IMR-90 (cell line): ENCODE results near the gene AKT1S1. TPM values are rescaled to one million over a fixed set of nuclear protein-coding genes. Genes with fewer than 3 reads are reported as not detected.

ENCODE experiments used
- ATAC-seq: fragments of 200-7000 bp; cut with Tn5 transposase; 2 replicates; pipeline ENCODE4 v1.9.1; 2020; ENCODE audit warnings: low read depth, mild to moderate bottlenecking, moderate library complexity
- BruUV-seq: library from RNA; stranded (reverse); fragments of 400-500 nt; replicated peaks from 2 replicates; lab custom pipeline; 2021; lab: Mats Ljungman, UMichigan
- CTCF ChIA-PET: fragments of 300-600 bp; formaldehyde crosslinking; extraction: SDS; loops from one replicate; lab custom pipeline; 2021; ENCODE audit warnings: antibody characterized with exemption; lab: Yijun Ruan, JAX
- POLR2A ChIA-PET: fragments of 300-600 bp; sonication (Branson Sonifier 250); formaldehyde crosslinking; loops from one replicate; lab custom pipeline; 2022; ENCODE audit warnings: antibody characterized with exemption; ENCODE audit not compliant: unreplicated experiment; lab: Charles Lee
- DNase-seq: peaks from one replicate; pipeline ENCODE4 v3.0.0; 2013
- H2AFZ ChIP-seq: replicated peaks from 2 replicates; pipeline ENCODE3; 2013; ENCODE audit warnings: low read length, mild to moderate bottlenecking; ENCODE audit not compliant: poor library complexity
- H2AK5ac ChIP-seq: 2 replicates; pipeline ENCODE4 v1.6.1; 2013; ENCODE audit warnings: low read depth, low read length, inconsistent platforms
- H2AK9ac ChIP-seq: replicated peaks from 2 replicates; pipeline ENCODE3; 2013; ENCODE audit warnings: mild to moderate bottlenecking, low read depth, low read length, moderate library complexity; ENCODE audit not compliant: poor library complexity
- H2BK120ac ChIP-seq: 2 replicates; pipeline ENCODE4 v1.6.1; 2013; ENCODE audit warnings: low read depth, low read length, inconsistent platforms
- H2BK15ac ChIP-seq: 3 replicates; pipeline ENCODE4 v1.6.1; 2013; ENCODE audit warnings: low read depth, low read length, inconsistent platforms
- H2BK20ac ChIP-seq: 2 replicates; pipeline ENCODE4 v1.6.1; 2013; ENCODE audit warnings: low read depth, mild to moderate bottlenecking, inconsistent platforms, low read length, moderate library complexity
- H2BK5ac ChIP-seq: 2 replicates; pipeline ENCODE4 v1.6.1; 2013; ENCODE audit warnings: mild to moderate bottlenecking, low read depth, low read length, inconsistent platforms; ENCODE audit not compliant: poor library complexity, severe bottlenecking
- H3K14ac ChIP-seq: replicated peaks from 2 replicates; pipeline ENCODE4 v1.6.1; 2013; ENCODE audit warnings: low read depth, low read length, inconsistent platforms
- H3K18ac ChIP-seq: 2 replicates; pipeline ENCODE4 v1.6.1; 2013; ENCODE audit warnings: low read depth, low read length, control low read depth
- H3K23ac ChIP-seq: 2 replicates; pipeline ENCODE4 v1.6.1; 2013; ENCODE audit warnings: low read depth, low read length, inconsistent platforms
- H3K27ac ChIP-seq: 2 replicates; pipeline ENCODE4 v1.5.1; 2013; ENCODE audit warnings: mild to moderate bottlenecking, control low read depth, low read length; ENCODE audit not compliant: insufficient read depth
- H3K27me3 ChIP-seq: 2 replicates; pipeline ENCODE4 v1.6.1; 2013; ENCODE audit warnings: low read length; ENCODE audit not compliant: control insufficient read depth, insufficient read depth
- H3K36me3 ChIP-seq: 2 replicates; pipeline ENCODE4 v1.6.1; 2013; ENCODE audit warnings: low read length, mixed read lengths; ENCODE audit not compliant: control insufficient read depth, insufficient read depth
- H3K4ac ChIP-seq: 2 replicates; pipeline ENCODE4 v1.6.1; 2013; ENCODE audit warnings: low read depth, low read length, inconsistent platforms
- H3K4me1 ChIP-seq: 2 replicates; pipeline ENCODE4 v1.6.1; 2013; ENCODE audit warnings: low read length, mixed read lengths; ENCODE audit not compliant: control insufficient read depth, insufficient read depth
- H3K4me2 ChIP-seq: 2 replicates; pipeline ENCODE4 v1.6.1; 2013; ENCODE audit warnings: low read depth, mild to moderate bottlenecking, control low read depth, low read length, moderate library complexity
- H3K4me3 ChIP-seq: 2 replicates; pipeline ENCODE4 v1.5.1; 2013; ENCODE audit warnings: low read depth, mild to moderate bottlenecking, control low read depth, low read length, moderate library complexity; ENCODE audit not compliant: insufficient read depth
- H3K56ac ChIP-seq: 2 replicates; pipeline ENCODE4 v1.6.1; 2013; ENCODE audit warnings: low read length, inconsistent platforms; ENCODE audit not compliant: insufficient read depth; ENCODE audit errors: extremely low read depth
- H3K79me1 ChIP-seq, 2 experiments: 2 replicates each; pipeline ENCODE4 v1.6.1; 2013; ENCODE audit warnings: low read length in 2 of 2, inconsistent platforms in 1 of 2, low read depth in 1 of 2
- H3K9ac ChIP-seq: 2 replicates; pipeline ENCODE4 v1.6.1; 2013; ENCODE audit warnings: low read depth, low read length, control low read depth
- H3K9me1 ChIP-seq: 2 replicates; pipeline ENCODE4 v1.6.1; 2013; ENCODE audit warnings: low read length, inconsistent platforms; ENCODE audit not compliant: insufficient read depth
- H3K9me3 ChIP-seq: 2 replicates; pipeline ENCODE4 v1.6.1; 2013; ENCODE audit warnings: low read length; ENCODE audit not compliant: control insufficient read depth, insufficient read depth
- H4K20me1 ChIP-seq: 2 replicates; pipeline ENCODE4 v1.6.1; 2013; ENCODE audit warnings: low read length, inconsistent platforms; ENCODE audit not compliant: insufficient read depth
- H4K5ac ChIP-seq: 2 replicates; pipeline ENCODE4 v1.6.1; 2013; ENCODE audit warnings: mild to moderate bottlenecking, low read depth, low read length, control low read depth
- H4K8ac ChIP-seq, 2 experiments: 2 replicates each; pipeline ENCODE4 v1.6.1; 2013; ENCODE audit warnings: low read depth in 2 of 2, low read length in 2 of 2, control low read depth in 1 of 2, inconsistent platforms in 1 of 2
- H4K91ac ChIP-seq: 2 replicates; pipeline ENCODE4 v1.6.1; 2013; ENCODE audit warnings: low read depth, low read length, inconsistent platforms; ENCODE audit not compliant: insufficient read depth
- CHD1 ChIP-seq: IDR thresholded peaks from 2 replicates; pipeline ENCODE4 v1.6.1; 2012; ENCODE audit warnings: low read depth, low read length, improper control_type of control experiment
- MXI1 ChIP-seq: IDR thresholded peaks from 2 replicates; pipeline ENCODE4 v1.6.1; 2012; ENCODE audit warnings: low read depth, mild to moderate bottlenecking, low read length, moderate library complexity, borderline replicate concordance
- NFE2L2 ChIP-seq: fragments of 150-350 bp; IDR thresholded peaks from 2 replicates; pipeline ENCODE4 v1.6.1; 2016; ENCODE audit warnings: low read depth, mild to moderate bottlenecking, low read length
- RAD21 ChIP-seq: IDR thresholded peaks from 2 replicates; pipeline ENCODE4 v1.6.1; 2012; ENCODE audit warnings: low read length, improper control_type of control experiment
- RCOR1 ChIP-seq: IDR thresholded peaks from 2 replicates; pipeline ENCODE4 v1.6.1; 2012; ENCODE audit warnings: mild to moderate bottlenecking, low read length, improper control_type of control experiment; ENCODE audit not compliant: insufficient replicate concordance
- RFX5 ChIP-seq: IDR thresholded peaks from 2 replicates; pipeline ENCODE4 v1.8.0; 2012; ENCODE audit warnings: low read depth, mild to moderate bottlenecking, low read length, moderate library complexity
- SMC3 ChIP-seq: fragments of 150-350 bp; IDR thresholded peaks from 2 replicates; pipeline ENCODE4 v1.6.1; 2016; ENCODE audit warnings: low read depth, mild to moderate bottlenecking, antibody characterized with exemption, low read length, moderate library complexity
- WGBS, 2 experiments: methylation state at CpG; one replicate each; pipeline versions ENCODE4 v1.1.5 to v1.1.7; 2013; ENCODE audit warnings: missing lambda C conversion rate in 2 of 2; ENCODE audit not compliant: insufficient read length in 1 of 2; ENCODE audit errors: extremely low coverage in 2 of 2; 5-methylcytosine and 5-hydroxymethylcytosine counted together
- dilution Hi-C: fragments of 300-500 bp; cut with HindIII; formaldehyde crosslinking; loops from one replicate; pipeline ENCODE4 v1.14.3; 2018; ENCODE audit warnings: low sequenced_read_pairs; ENCODE audit not compliant: unreplicated experiment
- in situ Hi-C: fragments of 300-500 bp; cut with MboI; formaldehyde crosslinking; loops from 3 replicates; pipeline ENCODE4 v1.14.3; 2019; ENCODE audit warnings: low sequenced_read_pairs, inconsistent platforms, mixed read lengths
- intact Hi-C: fragments of 100-400 bp; cut with micrococcal nuclease; formaldehyde crosslinking; loops from 2 replicates; pipeline ENCODE4 v1.10.0; 2022
- polyA plus RNA-seq, 3 experiments: library from polyadenylated mRNA; depleted of rRNA; stranded (reverse); fragments of >200 nt; gene quantifications; 2 replicates each; pipeline ENCODE4 v1.2.3, GENCODE V29; 2012; ENCODE audit warnings: low replicate concordance in 1 of 3
- total RNA-seq: library from RNA; depleted of rRNA; stranded (reverse); fragments of >200 nt; gene quantifications from 2 replicates; pipeline ENCODE4 v1.2.3, GENCODE V29; 2012
- TF ChIP-seq, protein P1 (sequence below): fragments of 150-350 bp; IDR thresholded peaks from 2 replicates; pipeline ENCODE4 v1.6.1; 2017; ENCODE audit warnings: mild to moderate bottlenecking, antibody characterized with exemption, low read length, low read depth

The AKT1S1 gene
- total and polyA plus RNA-seq, 2 of the 4 experiments (the other 2 are of a cell fraction): 3.6 to 54.4 TPM

DNA sequence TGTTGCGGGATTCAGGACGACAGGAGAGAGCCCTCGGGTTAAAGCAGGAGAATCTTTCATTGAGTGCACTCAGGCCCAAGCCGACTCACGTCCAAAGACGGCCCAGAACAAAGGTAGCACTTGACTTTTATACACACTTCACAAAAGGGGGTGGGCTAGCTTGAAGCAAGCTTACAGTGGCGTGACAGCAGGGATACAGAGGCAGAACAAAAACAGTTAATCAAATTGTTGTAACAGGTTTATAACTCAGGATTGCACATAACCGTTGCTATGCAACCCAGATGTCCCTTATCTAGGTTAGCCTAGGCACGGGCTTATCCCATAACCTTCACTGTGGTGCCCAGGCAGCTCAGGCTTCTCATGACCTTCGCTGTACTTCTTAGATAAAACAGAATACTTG is 57.0 kb downstream of the AKT1S1 start:
- dilution Hi-C loops: no loop called here
- Histone ChIP-seq H2AFZ (no peak overlapping the region), H4K20me1 (peaks cover 12% of the 10 kb centered on the region; the same call in 1 of the 2 replicates), H2BK120ac (no peak overlapping the region), H4K5ac (no peak overlapping the region), H4K91ac (no peak overlapping the region), H2BK20ac (no peak overlapping the region), H3K27me3 (no peaks in the 10 kb centered on the region), H2AK9ac (no peak overlapping the region), H3K9me3 (no peaks in the 10 kb centered on the region), H3K4me1 (peaks cover 6% of the 10 kb centered on the region), H3K18ac (no peak overlapping the region), H2BK5ac (no peak overlapping the region), H4K8ac (no peak overlapping the region), H3K27ac (no peak overlapping the region), H3K79me1 (peaks cover 22 to 56% of the 10 kb centered on the region in 2 experiments), H2BK15ac (no peak overlapping the region; the same call in 2 of the 3 replicates), H2AK5ac (no peak overlapping the region), H3K14ac (no peak overlapping the region), H3K56ac (no peak overlapping the region), H3K4me3 (no peak overlapping the region), H3K4me2 (no peak overlapping the region), H3K23ac (no peak overlapping the region), H3K4ac (no peak overlapping the region), H3K9me1 (peaks cover 3% of the 10 kb centered on the region; the same call in 1 of the 2 replicates), H3K9ac (no peak overlapping the region), H3K36me3 (peaks cover 11% of the 10 kb centered on the region)
- WGBS, 2 experiments: 50% methylated on average over 2 of the region's 10 CpGs; no CpG with 5 or more reads in 1 of the 2 experiments
- DNase-seq (no peak), ATAC-seq (no peak)
- intact Hi-C loops: no loop called here
- POLR2A ChIA-PET: no interaction called here
- no TSS peak for BruUV-seq
- in situ Hi-C loops: no loop called here
- CTCF ChIA-PET: no interaction called here
- TF ChIP-seq RAD21 (no peak), RFX5 (no peak), NFE2L2 (no peak), CHD1 (no peak), SMC3 (no peak), RCOR1 (no peak), MXI1 (no peak)
- TF ChIP-seq, protein P1, sequence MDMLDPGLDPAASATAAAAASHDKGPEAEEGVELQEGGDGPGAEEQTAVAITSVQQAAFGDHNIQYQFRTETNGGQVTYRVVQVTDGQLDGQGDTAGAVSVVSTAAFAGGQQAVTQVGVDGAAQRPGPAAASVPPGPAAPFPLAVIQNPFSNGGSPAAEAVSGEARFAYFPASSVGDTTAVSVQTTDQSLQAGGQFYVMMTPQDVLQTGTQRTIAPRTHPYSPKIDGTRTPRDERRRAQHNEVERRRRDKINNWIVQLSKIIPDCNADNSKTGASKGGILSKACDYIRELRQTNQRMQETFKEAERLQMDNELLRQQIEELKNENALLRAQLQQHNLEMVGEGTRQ: no peak
